Heart right ventricle (tissue), 16 donors: ENCODE measurements around the gene SLC41A2. TPM values are rescaled to one million over a fixed set of nuclear protein-coding genes. Genes with fewer than 3 reads are reported as not detected.

ENCODE experiments used
- ATAC-seq, 8 donors: fragments of 200-7000 bp; cut with Tn5 transposase; one replicate each; pipeline ENCODE4 v1.9.1; 2020; ENCODE audit warnings: mild to moderate bottlenecking in 8 of 8, moderate library complexity in 8 of 8, moderate number of reproducible peaks in 1 of 8
- DNase-seq, 2 donors: peaks; one replicate each; pipeline ENCODE4 v3.0.0-alpha.2; 2020
- H3K27ac ChIP-seq, 10 donors: fragments of 200-600 bp; sonication (generic) in 2 of 10; one replicate each; pipeline versions ENCODE4 v1.5.0 to v1.8.0; 2020 to 2022; ENCODE audit warnings: mild to moderate bottlenecking in 3 of 10
- H3K27me3 ChIP-seq, 7 donors: fragments of 200-600 bp; one replicate each; pipeline ENCODE4 v1.8.0; 2021 to 2022; ENCODE audit warnings: mild to moderate bottlenecking in 2 of 7
- H3K36me3 ChIP-seq, 9 donors: fragments of 200-600 bp; sonication (generic) in 1 of 9; one replicate each; pipeline versions ENCODE4 v1.5.0 to v1.8.0; 2020 to 2022; ENCODE audit warnings: mild to moderate bottlenecking in 2 of 9
- H3K4me1 ChIP-seq, 9 donors: fragments of 200-600 bp; sonication (generic) in 1 of 9; one replicate each; pipeline versions ENCODE4 v1.5.0 to v1.8.0; 2020 to 2022; ENCODE audit warnings: mild to moderate bottlenecking in 4 of 9
- H3K4me3 ChIP-seq, 10 donors: fragments of 200-600 bp; sonication (generic) in 2 of 10; one replicate each; pipeline versions ENCODE4 v1.5.0 to v1.8.0; 2020 to 2022; ENCODE audit warnings: mild to moderate bottlenecking in 7 of 10, moderate library complexity in 2 of 10
- H3K9me3 ChIP-seq, 11 donors: fragments of 200-600 bp in 10 of 11; sonication (generic) in 2 of 11; one replicate each; pipeline versions ENCODE4 v1.5.0 to v1.8.0; 2013 to 2022; ENCODE audit warnings: mild to moderate bottlenecking in 2 of 11, control low read depth in 1 of 11, moderate library complexity in 1 of 11
- WGBS, 2 donors: extraction: QIAGEN DNeasy Blood & Tissue Kit; methylation state at CpG; one replicate each; pipeline ENCODE4 v1.1.7; 2013; ENCODE audit warnings: inconsistent platforms in 1 of 2; 5-methylcytosine and 5-hydroxymethylcytosine counted together
- intact Hi-C, 10 donors: fragments of 100-400 bp; cut with DNase I; formaldehyde crosslinking; loops; one replicate each; pipeline versions ENCODE4 v1.11.1 to v1.14.2; 2022
- polyA plus RNA-seq, 2 donors: library from polyadenylated mRNA; stranded (reverse); fragments of 200-250 nt; gene quantifications; one replicate each; pipeline ENCODE4 v1.2.3, GENCODE V29; 2013
- total RNA-seq, 10 donors: library from RNA; stranded (reverse); fragmentation: NEBNext Ultra II Directional in 3 of 10; extraction: Animal tissue kit (Norgen Biotek cat#: 25700) in 3 of 10; gene quantifications; one replicate each; pipeline versions ENCODE4 v1.2.1 to v1.2.4, GENCODE V29; 2021 to 2023
- TF ChIP-seq, protein P1 (sequence below), 9 donors: fragments of 200-600 bp; sonication (generic) in 2 of 9; IDR thresholded peaks; one replicate each; pipeline versions ENCODE4 v1.5.0 to v1.8.0; 2021 to 2022; ENCODE audit warnings: antibody characterized with exemption in 9 of 9, mild to moderate bottlenecking in 5 of 9, moderate library complexity in 1 of 9
- donor health status: Arrhythmogenic right ventricular cardiomyopathy.
- donor health status: ischemic (EF 13 %, LVEDD 7.1; RV severe dilation, severe dysfunction).
- donor health status: healthy with polysubstance abuse.
- donor health status: DM: no; HTN: yes; CAD: no.
- donor health status: DM: no; HTN: no; CAD: no.
- donor health status: ischemic (EF 25% LVEDD 6.9; RV normal size, moderate dysfunction).
- donor health status: ischemic (EF 25% LVEDD 5.7; RV mildly dilated, moderate dysfunction).
- donor health status: healthy.
- donor health status: DM: yes; HTN: yes; CAD: no.
- donor health status: Ischemic cardiomyopathy.
- donor health status: ischemic (EF 35%, LVEDD 5.7; RV mildly dilated, moderate dysfunction).
- donor health status: nonischemic (EF 11% LVEDD 7.7; RV severe dilation, severe dysfunction).
- donor health status: DM: yes; HTN: yes; CAD: no.
- donor health status: PGD.
- donor health status: ischemic (EF 29% LVEDD 5.4; RV normal size, mild dysfunction).
- donor health status: nonischemic (EF 23%, LVEDD 6.1; RV moderate dilation, normal function).

The SLC41A2 gene
- total and polyA plus RNA-seq, 12 donors, result 0.37 to 9.2 (median 2.9) TPM

GRCh38 chr12:104958805-104959334, 780 bp upstream of the SLC41A2 start:
- intact Hi-C loops, result no loop called here
- no peak for DNase-seq
- peaks cover 0 to 37% (median 14%) of the 10 kb centered on the region in 7 donors for H3K27me3 ChIP-seq
- TF ChIP-seq, protein P1, sequence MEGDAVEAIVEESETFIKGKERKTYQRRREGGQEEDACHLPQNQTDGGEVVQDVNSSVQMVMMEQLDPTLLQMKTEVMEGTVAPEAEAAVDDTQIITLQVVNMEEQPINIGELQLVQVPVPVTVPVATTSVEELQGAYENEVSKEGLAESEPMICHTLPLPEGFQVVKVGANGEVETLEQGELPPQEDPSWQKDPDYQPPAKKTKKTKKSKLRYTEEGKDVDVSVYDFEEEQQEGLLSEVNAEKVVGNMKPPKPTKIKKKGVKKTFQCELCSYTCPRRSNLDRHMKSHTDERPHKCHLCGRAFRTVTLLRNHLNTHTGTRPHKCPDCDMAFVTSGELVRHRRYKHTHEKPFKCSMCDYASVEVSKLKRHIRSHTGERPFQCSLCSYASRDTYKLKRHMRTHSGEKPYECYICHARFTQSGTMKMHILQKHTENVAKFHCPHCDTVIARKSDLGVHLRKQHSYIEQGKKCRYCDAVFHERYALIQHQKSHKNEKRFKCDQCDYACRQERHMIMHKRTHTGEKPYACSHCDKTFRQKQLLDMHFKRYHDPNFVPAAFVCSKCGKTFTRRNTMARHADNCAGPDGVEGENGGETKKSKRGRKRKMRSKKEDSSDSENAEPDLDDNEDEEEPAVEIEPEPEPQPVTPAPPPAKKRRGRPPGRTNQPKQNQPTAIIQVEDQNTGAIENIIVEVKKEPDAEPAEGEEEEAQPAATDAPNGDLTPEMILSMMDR (IDR thresholded peaks at IDR 0.05), result peak in 1 of 9 donors; percentile 2
- no peaks in the 10 kb centered on the region for H3K36me3 ChIP-seq
- H3K4me3 ChIP-seq, result peak overlapping the region; percentile 37 to 87 (median 76)
- peak overlapping the region in 6 of 10 donors; percentile 31 to 86 (median 70) for H3K27ac ChIP-seq
- 55 to 61% methylated on average over 14 of the region's 14 CpGs for WGBS, 2 donors
- peak in 1 of 8 donors; percentile 22 for ATAC-seq
- H3K9me3 ChIP-seq, result no peaks in the 10 kb centered on the region
- H3K4me1 ChIP-seq, result peaks cover 0 to 32% (median 10%) of the 10 kb centered on the region in 9 donors

DNA sequence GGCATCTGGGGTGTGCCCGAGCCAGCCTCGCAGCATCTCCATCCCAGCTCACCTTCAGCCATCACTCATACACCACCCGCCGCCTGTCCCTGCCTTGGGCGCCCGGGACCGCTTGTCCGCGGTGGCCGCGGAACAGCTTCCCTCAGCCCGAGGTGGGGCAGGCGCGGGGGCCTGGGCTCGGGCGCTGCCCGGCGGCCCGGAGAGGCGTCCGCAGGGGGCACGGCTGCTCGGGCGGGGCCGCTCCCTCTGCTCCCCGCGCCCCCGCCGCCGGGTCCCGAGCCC, 430 bp downstream of the SLC41A2 start:
- Histone ChIP-seq H3K9me3 (no peaks in the 10 kb centered on the region), H3K4me1 (peaks cover 0 to 32% (median 10%) of the 10 kb centered on the region in 9 donors), H3K4me3 (peak overlapping the region; percentile 61 to 87 (median 76)), H3K36me3 (no peaks in the 10 kb centered on the region), H3K27ac (peak overlapping the region in 8 of 10 donors; percentile 31 to 86 (median 66)), H3K27me3 (peaks cover 0 to 29% (median 7%) of the 10 kb centered on the region in 7 donors)
- 0 to 1% methylated on average over 30 to 31 of the region's 31 CpGs for WGBS, 2 donors
- ATAC-seq (peak in 7 of 8 donors; percentile 12 to 63 (median 33)), DNase-seq (peak; percentile 12 to 30)
- TF ChIP-seq, protein P1 (IDR thresholded peaks at IDR 0.05), result no peak
- intact Hi-C loops, result no loop called here

GRCh38 chr12:104956870-104957718, 996 bp downstream of the SLC41A2 start:
- intact Hi-C loops, result no loop called here
- Histone ChIP-seq H3K4me3 (peak overlapping the region; percentile 61 to 87 (median 76)), H3K27me3 (peaks cover 0 to 28% (median 4%) of the 10 kb centered on the region in 7 donors), H3K4me1 (peaks cover 0 to 32% (median 10%) of the 10 kb centered on the region in 9 donors), H3K27ac (peak overlapping the region in 4 of 10 donors; percentile 62 to 86 (median 68)), H3K36me3 (no peaks in the 10 kb centered on the region), H3K9me3 (no peaks in the 10 kb centered on the region)
- TF ChIP-seq, protein P1 (IDR thresholded peaks at IDR 0.05), result no peak
- ATAC-seq (no peak), DNase-seq (no peak)
- WGBS, 2 donors, result 41 to 45% methylated on average over 13 of the region's 13 CpGs

DNA sequence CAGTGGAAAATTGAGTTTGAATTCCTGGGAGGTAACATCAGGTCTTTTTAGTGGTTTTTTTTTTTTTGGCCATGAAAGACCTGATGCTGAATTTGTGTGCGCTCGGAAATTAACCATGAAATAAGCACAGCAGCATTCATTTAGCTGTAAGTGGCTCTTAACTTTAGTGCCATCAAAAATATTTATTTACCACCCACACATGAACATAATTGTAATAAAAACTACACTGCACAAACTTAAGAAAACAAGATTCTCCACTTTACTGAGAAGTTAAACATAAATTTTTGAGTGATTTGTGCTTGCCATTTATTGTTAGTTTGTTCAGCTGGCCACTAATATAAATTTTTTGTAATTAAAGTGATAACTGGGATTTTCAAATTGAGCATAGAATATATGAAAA, 2.4 kb downstream of the SLC41A2 start:
- TF ChIP-seq, protein P1 (IDR thresholded peaks at IDR 0.05), result no peak
- no peak for ATAC-seq
- no peaks in the 10 kb centered on the region for H3K9me3 ChIP-seq
- H3K27me3 ChIP-seq, result peaks cover 0 to 28% (median 3%) of the 10 kb centered on the region in 7 donors
- WGBS, 2 donors, result 93 to 100% methylated on average over 2 of the region's 2 CpGs
- intact Hi-C loops, result no loop called here
- peaks cover 0 to 32% (median 10%) of the 10 kb centered on the region in 9 donors for H3K4me1 ChIP-seq
- DNase-seq, result no peak
- H3K36me3 ChIP-seq, result no peaks in the 10 kb centered on the region
- no peak overlapping the region for H3K27ac ChIP-seq
- H3K4me3 ChIP-seq, result no peak overlapping the region
